Measurements from ENCODE around the gene C9orf153. TPM values are rescaled to one million over a fixed set of nuclear protein-coding genes. Genes with fewer than 3 reads are reported as not detected.

Gene C9orf153
- total and polyA plus RNA-seq, 2 experiments from 2014 or later = 0.29 TPM; not detected in 1

DNA sequence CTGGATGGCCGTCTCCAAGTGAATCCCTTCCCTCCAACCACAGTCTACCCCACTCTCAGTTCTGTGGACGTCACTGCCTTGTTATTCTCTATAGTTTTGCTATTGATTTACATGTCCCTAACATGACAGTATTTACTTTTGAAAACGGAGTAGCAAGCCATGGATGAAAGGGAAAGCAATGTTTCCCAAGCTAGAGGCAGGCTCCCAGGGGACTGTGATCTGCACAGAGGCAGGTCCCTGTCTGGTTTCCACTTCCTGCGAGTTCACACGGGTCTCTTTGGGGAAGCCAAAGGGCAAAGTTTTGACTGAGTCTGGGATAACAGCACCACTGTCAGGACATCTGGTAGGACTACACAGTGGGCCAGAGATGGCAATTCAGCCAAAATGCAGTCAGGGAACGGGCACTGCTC is 12.7 kb downstream of the C9orf153 start:
- DNase-seq (ENCODE audit: low spot score) (peak; percentile 58), ATAC-seq (peak; percentile 91)
- no peak overlapping the region for H3K27ac Mint-ChIP-seq
- Histone ChIP-seq H3K9me2 (ENCODE audit: insufficient read depth) (no peaks in the 10 kb centered on the region), H3K79me2 (replicated peaks; ENCODE audit: insufficient read depth) (no peaks in the 10 kb centered on the region), H3K4me3 (no peak overlapping the region), H3K4me1 (ENCODE audit: insufficient read depth) (peaks cover 4% of the 10 kb centered on the region; the same call in 1 of the 2 replicates), H3K4me2 (0 out of 2 replicates have a peak overlapping the region, but pooled peaks have one; percentile 12), H3K27ac (ENCODE audit: low read depth) (no peak overlapping the region), H3F3A (replicated peaks; ENCODE audit: low read depth) (no peaks in the 10 kb centered on the region), H3K27me3 (ENCODE audit: insufficient read depth) (no peaks in the 10 kb centered on the region), H2AFZ (0 out of 2 replicates have a peak overlapping the region, but pooled peaks have one; percentile 45), H4K20me1 (replicated peaks; ENCODE audit: insufficient read depth) (no peaks in the 10 kb centered on the region), H3K36me3 (ENCODE audit: insufficient read depth) (no peaks in the 10 kb centered on the region)
- peaks cover 4% of the 10 kb centered on the region for H3K9me3 Mint-ChIP-seq
- peaks cover 3% of the 10 kb centered on the region; the same call in 2 of the 3 replicates for H3K36me3 Mint-ChIP-seq (ENCODE audit: low read depth)
- H3K4me3 Mint-ChIP-seq = no peak overlapping the region
- TF ChIP-seq, protein P1, sequence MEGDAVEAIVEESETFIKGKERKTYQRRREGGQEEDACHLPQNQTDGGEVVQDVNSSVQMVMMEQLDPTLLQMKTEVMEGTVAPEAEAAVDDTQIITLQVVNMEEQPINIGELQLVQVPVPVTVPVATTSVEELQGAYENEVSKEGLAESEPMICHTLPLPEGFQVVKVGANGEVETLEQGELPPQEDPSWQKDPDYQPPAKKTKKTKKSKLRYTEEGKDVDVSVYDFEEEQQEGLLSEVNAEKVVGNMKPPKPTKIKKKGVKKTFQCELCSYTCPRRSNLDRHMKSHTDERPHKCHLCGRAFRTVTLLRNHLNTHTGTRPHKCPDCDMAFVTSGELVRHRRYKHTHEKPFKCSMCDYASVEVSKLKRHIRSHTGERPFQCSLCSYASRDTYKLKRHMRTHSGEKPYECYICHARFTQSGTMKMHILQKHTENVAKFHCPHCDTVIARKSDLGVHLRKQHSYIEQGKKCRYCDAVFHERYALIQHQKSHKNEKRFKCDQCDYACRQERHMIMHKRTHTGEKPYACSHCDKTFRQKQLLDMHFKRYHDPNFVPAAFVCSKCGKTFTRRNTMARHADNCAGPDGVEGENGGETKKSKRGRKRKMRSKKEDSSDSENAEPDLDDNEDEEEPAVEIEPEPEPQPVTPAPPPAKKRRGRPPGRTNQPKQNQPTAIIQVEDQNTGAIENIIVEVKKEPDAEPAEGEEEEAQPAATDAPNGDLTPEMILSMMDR (conservative IDR thresholded peaks at IDR 0.05; ENCODE audit: low read depth in 2 of 2) = peak; percentile 21 to 63
- no peak for TF ChIP-seq EZH2 (IDR thresholded peaks at IDR 0.05; ENCODE audit: low read depth, unreplicated experiment)
- H3K4me1 Mint-ChIP-seq = peaks cover 2% of the 10 kb centered on the region; the same call in 2 of the 3 replicates
- peaks cover 3% of the 10 kb centered on the region for H3K27me3 Mint-ChIP-seq (ENCODE audit: insufficient read depth, low read depth, poor library complexity)

DNA sequence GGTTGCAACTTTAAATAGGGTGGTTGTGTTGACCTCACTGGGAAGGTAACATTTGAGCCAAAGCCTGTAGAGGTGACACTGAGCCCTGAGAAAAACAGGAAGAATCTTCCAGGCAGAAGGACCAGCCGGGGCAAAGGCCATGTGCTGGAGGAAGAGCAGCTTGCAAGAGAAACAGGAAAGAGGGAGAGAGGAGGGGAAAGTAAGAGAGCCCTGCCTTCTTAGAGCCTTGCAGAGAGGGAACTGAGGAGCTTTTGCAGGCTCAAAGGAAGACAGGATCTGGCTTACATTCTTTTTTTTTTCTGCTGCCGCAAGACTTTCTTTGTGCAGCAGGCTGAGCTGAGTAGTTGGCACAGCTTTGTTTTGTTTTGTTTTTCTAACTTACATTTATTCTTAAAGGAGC is 17.4 kb downstream of the C9orf153 start:
- Histone ChIP-seq H3K4me1 (ENCODE audit: insufficient read depth) (peaks cover 4% of the 10 kb centered on the region; the same call in 1 of the 2 replicates), H3K9me2 (ENCODE audit: insufficient read depth) (no peaks in the 10 kb centered on the region), H3K4me3 (no peak overlapping the region), H3F3A (replicated peaks; ENCODE audit: low read depth) (no peaks in the 10 kb centered on the region), H3K27ac (ENCODE audit: low read depth) (no peak overlapping the region), H3K79me2 (replicated peaks; ENCODE audit: insufficient read depth) (no peaks in the 10 kb centered on the region), H4K20me1 (replicated peaks; ENCODE audit: insufficient read depth) (no peaks in the 10 kb centered on the region), H3K36me3 (ENCODE audit: insufficient read depth) (no peaks in the 10 kb centered on the region), H3K27me3 (ENCODE audit: insufficient read depth) (no peaks in the 10 kb centered on the region), H2AFZ (peak overlapping the region; percentile 60; the same call in 1 of the 2 replicates), H3K4me2 (no peak overlapping the region)
- Mint-ChIP-seq H3K27ac (no peak overlapping the region), H3K4me3 (no peak overlapping the region), H3K36me3 (ENCODE audit: low read depth) (no peaks in the 10 kb centered on the region), H3K27me3 (ENCODE audit: insufficient read depth, low read depth, poor library complexity) (peaks cover 5% of the 10 kb centered on the region), H3K4me1 (peaks cover 2% of the 10 kb centered on the region; the same call in 2 of the 3 replicates), H3K9me3 (no peaks in the 10 kb centered on the region)
- no peak for TF ChIP-seq JUNB (IDR thresholded peaks at IDR 0.05; ENCODE audit: unreplicated experiment)
- TF ChIP-seq, protein P2, sequence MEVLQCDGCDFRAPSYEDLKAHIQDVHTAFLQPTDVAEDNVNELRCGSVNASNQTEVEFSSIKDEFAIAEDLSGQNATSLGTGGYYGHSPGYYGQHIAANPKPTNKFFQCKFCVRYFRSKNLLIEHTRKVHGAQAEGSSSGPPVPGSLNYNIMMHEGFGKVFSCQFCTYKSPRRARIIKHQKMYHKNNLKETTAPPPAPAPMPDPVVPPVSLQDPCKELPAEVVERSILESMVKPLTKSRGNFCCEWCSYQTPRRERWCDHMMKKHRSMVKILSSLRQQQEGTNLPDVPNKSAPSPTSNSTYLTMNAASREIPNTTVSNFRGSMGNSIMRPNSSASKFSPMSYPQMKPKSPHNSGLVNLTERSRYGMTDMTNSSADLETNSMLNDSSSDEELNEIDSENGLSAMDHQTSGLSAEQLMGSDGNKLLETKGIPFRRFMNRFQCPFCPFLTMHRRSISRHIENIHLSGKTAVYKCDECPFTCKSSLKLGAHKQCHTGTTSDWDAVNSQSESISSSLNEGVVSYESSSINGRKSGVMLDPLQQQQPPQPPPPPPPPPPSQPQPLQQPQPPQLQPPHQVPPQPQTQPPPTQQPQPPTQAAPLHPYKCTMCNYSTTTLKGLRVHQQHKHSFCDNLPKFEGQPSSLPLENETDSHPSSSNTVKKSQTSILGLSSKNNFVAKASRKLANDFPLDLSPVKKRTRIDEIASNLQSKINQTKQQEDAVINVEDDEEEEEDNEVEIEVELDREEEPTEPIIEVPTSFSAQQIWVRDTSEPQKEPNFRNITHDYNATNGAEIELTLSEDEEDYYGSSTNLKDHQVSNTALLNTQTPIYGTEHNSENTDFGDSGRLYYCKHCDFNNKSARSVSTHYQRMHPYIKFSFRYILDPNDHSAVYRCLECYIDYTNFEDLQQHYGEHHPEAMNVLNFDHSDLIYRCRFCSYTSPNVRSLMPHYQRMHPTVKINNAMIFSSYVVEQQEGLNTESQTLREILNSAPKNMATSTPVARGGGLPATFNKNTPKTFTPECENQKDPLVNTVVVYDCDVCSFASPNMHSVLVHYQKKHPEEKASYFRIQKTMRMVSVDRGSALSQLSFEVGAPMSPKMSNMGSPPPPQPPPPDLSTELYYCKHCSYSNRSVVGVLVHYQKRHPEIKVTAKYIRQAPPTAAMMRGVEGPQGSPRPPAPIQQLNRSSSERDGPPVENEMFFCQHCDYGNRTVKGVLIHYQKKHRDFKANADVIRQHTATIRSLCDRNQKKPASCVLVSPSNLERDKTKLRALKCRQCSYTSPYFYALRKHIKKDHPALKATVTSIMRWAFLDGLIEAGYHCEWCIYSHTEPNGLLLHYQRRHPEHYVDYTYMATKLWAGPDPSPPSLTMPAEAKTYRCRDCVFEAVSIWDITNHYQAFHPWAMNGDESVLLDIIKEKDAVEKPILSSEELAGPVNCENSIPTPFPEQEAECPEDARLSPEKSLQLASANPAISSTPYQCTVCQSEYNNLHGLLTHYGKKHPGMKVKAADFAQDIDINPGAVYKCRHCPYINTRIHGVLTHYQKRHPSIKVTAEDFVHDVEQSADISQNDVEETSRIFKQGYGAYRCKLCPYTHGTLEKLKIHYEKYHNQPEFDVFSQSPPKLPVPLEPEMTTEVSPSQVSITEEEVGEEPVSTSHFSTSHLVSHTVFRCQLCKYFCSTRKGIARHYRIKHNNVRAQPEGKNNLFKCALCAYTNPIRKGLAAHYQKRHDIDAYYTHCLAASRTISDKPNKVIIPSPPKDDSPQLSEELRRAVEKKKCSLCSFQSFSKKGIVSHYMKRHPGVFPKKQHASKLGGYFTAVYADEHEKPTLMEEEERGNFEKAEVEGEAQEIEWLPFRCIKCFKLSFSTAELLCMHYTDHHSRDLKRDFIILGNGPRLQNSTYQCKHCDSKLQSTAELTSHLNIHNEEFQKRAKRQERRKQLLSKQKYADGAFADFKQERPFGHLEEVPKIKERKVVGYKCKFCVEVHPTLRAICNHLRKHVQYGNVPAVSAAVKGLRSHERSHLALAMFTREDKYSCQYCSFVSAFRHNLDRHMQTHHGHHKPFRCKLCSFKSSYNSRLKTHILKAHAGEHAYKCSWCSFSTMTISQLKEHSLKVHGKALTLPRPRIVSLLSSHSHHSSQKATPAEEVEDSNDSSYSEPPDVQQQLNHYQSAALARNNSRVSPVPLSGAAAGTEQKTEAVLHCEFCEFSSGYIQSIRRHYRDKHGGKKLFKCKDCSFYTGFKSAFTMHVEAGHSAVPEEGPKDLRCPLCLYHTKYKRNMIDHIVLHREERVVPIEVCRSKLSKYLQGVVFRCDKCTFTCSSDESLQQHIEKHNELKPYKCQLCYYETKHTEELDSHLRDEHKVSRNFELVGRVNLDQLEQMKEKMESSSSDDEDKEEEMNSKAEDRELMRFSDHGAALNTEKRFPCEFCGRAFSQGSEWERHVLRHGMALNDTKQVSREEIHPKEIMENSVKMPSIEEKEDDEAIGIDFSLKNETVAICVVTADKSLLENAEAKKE (CRISPR knock-in tag; IDR thresholded peaks at IDR 0.05) = no peak
- TF ChIP-seq NANOG (IDR thresholded peaks at IDR 0.05; ENCODE audit: borderline replicate concordance) = no peak
- TF ChIP-seq, protein P3, sequence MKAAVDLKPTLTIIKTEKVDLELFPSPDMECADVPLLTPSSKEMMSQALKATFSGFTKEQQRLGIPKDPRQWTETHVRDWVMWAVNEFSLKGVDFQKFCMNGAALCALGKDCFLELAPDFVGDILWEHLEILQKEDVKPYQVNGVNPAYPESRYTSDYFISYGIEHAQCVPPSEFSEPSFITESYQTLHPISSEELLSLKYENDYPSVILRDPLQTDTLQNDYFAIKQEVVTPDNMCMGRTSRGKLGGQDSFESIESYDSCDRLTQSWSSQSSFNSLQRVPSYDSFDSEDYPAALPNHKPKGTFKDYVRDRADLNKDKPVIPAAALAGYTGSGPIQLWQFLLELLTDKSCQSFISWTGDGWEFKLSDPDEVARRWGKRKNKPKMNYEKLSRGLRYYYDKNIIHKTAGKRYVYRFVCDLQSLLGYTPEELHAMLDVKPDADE (IDR thresholded peaks at IDR 0.05) = no peak
- TF ChIP-seq STAT1 (IDR thresholded peaks at IDR 0.05; ENCODE audit: unreplicated experiment) = no peak
- no peak for TF ChIP-seq ZNF331 (CRISPR knock-in tag; IDR thresholded peaks at IDR 0.05; ENCODE audit: low read depth)
- no peak for TF ChIP-seq CREB1 (CRISPR knock-in tag; IDR thresholded peaks at IDR 0.05; ENCODE audit: low read depth)
- DNase-seq (ENCODE audit: low spot score) (peak; percentile 17), ATAC-seq (peak; percentile 51; the same call in 2 of the 3 replicates)

Measured in GM23338 (cell line).